ENCODE data around the gene BEAN1.
"Not testable (repeated sequence)": the region's sequence is repeated elsewhere in the genome, so short reads cannot be mapped to it uniquely, and the experiment has no call there.

The BEAN1 gene

DNA sequence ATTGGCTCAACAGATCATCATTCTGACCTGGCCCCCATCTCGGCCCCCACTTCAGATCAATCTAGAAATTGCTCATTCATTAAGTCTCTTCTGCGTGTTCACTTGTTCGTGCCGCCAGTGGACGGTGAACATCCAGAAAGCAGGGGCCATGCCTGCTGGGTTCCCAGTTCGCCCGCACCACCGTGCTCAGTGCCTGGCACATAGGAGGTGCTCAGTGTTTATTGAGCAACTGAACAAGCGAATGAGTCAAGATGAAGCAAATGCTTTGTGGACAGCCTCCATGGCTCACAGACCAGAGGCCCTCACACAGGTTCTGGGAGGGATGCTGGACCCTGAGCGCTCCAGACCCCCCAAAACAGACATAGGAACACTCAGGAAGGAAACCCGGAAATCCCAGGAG is 13.9 kb downstream of the BEAN1 start:
- no peak overlapping the region for H3K27ac Mint-ChIP-seq
- H3K4me1 Mint-ChIP-seq = no peaks in the 10 kb centered on the region
- H3K9me3 Mint-ChIP-seq = no peaks in the 10 kb centered on the region
- no peak overlapping the region for H3K4me3 Mint-ChIP-seq
- H3K27me3 Mint-ChIP-seq = peaks cover 6% of the 10 kb centered on the region
- peaks cover 2% of the 10 kb centered on the region for H3K36me3 Mint-ChIP-seq

DNA sequence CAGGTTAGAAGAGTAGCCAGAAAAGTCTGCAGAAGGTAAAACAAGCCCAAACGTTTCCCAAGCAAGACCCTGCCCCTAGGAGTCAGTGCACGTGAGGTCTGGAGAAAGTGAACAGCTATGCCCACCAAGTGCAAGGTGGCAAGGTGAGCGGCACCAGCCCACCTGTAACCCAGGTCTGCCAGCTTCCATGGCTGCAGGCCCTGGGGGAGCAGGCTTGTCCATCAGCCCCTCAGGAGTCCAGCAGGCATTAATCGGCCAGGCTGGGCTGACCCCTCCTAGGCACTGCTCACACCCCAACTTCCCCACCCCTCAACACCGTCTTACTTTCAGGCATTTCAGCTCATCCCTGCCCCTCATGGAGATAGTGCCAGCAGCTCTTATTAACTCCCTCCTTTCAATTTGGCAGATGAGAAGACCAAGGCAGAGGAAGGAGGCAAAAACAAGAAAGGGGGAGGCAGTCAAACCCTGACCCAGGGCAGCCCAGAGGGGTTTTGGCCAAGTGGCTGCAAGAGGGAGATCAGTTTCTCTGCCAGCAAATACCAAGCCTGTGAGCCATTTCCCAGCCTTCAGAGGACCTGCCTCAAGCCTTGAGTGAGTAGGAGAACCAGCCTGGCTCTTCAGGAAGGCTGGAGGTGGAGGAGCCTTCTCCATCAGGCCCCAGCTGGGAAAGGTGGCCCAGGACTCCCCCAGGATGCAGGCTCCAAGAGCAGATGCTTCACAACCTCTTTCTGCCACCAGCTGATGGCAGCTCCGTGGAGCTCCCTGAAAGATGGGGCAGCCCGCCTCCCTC is 14.7 kb downstream of the BEAN1 start:
- peaks cover 2% of the 10 kb centered on the region for H3K36me3 Mint-ChIP-seq
- no peaks in the 10 kb centered on the region for H3K4me1 Mint-ChIP-seq
- no peak overlapping the region for H3K4me3 Mint-ChIP-seq
- no peaks in the 10 kb centered on the region for H3K9me3 Mint-ChIP-seq
- H3K27ac Mint-ChIP-seq = no peak overlapping the region
- H3K27me3 Mint-ChIP-seq = peaks cover 6% of the 10 kb centered on the region

DNA sequence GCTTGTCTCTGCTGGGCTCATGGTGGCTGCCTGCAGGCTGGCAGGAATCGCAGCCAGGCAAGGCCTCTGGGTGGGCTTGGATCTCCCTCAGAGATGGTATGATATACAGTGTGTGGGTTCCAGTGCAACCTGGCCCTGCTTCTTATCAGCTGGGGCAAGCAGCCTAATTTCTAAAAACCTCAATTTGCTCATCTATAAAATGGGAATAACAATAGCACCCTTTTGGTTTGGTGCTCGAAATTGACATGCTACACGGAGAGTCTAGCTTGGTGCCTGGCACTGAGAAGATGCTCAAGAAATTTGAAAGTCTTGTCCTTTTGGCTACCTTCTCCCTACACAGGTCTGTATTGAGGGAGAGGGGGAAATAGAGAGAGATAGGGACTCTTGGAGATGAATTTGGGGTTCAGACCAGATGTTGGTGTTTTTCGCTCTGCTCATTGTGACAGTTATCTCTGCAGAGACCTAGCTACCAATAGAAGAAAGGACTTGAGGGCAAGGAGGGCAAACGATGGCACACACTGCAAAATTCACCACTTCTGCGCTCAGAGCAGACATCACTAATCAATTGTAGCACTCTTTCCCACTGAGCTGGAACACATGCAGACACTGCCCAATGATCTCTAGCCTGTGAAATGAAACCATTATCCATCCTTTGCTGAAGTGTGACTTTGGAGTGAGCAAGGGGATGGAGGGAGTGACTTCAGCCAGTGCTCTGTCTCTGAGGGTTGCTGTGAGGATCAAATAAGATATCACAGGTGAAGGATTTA is 15.6 kb downstream of the BEAN1 start:
- Mint-ChIP-seq H3K4me3 (no peak overlapping the region), H3K9me3 (no peaks in the 10 kb centered on the region), H3K27ac (no peak overlapping the region), H3K27me3 (peaks cover 6% of the 10 kb centered on the region), H3K36me3 (peaks cover 2% of the 10 kb centered on the region), H3K4me1 (no peaks in the 10 kb centered on the region)

DNA sequence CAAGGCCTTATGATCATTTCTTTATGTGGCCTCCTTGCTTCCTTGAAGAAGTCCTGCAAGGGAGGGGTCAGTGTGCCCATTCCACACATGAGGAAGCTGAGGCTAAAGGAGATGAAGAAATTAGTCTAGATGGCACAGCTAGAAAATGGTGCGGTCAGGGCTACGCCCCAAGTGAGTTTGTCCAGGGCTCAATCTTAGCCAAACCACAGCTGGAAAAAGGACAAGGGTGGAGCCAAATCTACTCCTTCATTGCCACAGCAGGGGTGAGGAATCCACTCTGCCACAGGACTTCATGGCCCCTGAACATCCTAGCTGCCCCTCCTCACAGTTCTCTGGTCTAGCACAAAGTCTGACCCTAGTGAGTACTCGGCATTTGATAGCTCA is 16.2 kb downstream of the BEAN1 start:
- no peak overlapping the region for H3K27ac Mint-ChIP-seq
- H3K36me3 Mint-ChIP-seq = peaks cover 2% of the 10 kb centered on the region
- H3K4me1 Mint-ChIP-seq = no peaks in the 10 kb centered on the region
- peaks cover 6% of the 10 kb centered on the region for H3K27me3 Mint-ChIP-seq
- H3K9me3 Mint-ChIP-seq = no peaks in the 10 kb centered on the region
- no peak overlapping the region for H3K4me3 Mint-ChIP-seq

DNA sequence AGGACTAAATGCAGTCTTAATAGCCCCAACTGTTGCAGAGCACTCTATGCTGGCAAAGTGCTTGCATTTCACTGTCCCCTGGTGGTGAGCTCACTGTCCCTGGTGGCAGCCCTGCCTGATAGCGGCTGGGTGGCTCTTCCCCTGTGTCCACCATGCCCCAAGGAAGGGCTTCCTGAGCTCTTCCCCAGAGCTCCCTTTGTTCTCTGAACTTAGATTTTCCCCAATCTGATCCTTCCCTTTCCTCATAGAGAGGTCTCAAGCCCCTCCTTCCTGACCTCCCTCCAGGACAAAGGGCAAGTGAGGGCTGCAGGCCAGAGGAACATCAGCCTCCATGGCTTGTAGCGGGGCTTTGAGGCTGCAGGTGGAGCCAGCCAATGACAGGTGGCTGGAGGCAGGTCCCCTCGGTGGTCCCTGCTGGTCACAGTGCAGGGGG is 17.0 kb downstream of the BEAN1 start:
- H3K27ac Mint-ChIP-seq = no peak overlapping the region
- H3K27me3 Mint-ChIP-seq = peaks cover 6% of the 10 kb centered on the region

DNA sequence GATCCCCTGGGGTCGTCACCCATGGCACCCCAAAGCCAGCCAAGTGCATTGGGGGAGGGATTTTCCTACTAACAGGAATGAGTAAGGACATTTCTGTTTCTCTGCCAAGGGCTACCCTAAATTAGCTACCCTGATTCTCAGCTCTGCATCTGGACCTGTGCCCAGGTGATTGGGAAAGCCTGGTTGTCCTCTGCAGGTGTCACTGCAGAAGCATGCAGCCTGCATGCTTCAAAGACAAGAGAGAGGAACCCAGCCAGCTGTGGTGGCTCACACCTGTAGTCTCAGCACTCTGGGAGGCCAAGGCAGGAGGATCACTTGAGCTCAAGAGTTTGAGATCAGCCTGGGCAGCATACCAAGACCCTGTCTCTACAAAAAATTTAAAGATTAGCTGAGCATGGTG is 19.6 kb downstream of the BEAN1 start:
- H3K4me1 Mint-ChIP-seq = no peaks in the 10 kb centered on the region
- no peaks in the 10 kb centered on the region for H3K36me3 Mint-ChIP-seq
- H3K4me3 Mint-ChIP-seq = no peak overlapping the region
- peaks cover 3% of the 10 kb centered on the region for H3K27me3 Mint-ChIP-seq
- H3K27ac Mint-ChIP-seq = no peak overlapping the region
- H3K9me3 Mint-ChIP-seq = no peaks in the 10 kb centered on the region

More for the DNA sequence above, 17.0 kb downstream of the BEAN1 start:
- no peaks in the 10 kb centered on the region for H3K4me1 Mint-ChIP-seq
- H3K4me3 Mint-ChIP-seq = no peak overlapping the region
- H3K9me3 Mint-ChIP-seq = no peaks in the 10 kb centered on the region
- peaks cover 2% of the 10 kb centered on the region for H3K36me3 Mint-ChIP-seq

DNA sequence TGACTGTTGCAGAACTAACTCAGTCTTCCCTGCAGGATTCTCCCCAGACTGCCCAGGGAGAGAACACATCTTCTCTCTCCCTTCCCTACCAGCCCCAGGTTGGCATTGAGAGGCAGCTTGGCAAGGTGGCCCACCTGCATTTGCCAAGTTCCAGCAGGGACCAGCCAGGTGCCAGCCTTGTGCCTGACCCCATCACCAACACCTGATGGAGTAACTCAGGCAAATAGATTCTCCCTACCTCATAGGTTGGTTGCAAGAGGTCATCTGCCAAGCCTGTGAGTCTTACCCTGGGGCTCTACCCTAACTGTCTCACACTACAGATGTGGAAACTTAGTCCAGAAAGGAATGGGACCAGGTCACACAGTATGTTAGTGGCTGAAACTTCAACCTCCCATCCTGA is 20.4 kb downstream of the BEAN1 start:
- Mint-ChIP-seq H3K4me3 (no peak overlapping the region), H3K36me3 (no peaks in the 10 kb centered on the region), H3K4me1 (no peaks in the 10 kb centered on the region), H3K27ac (no peak overlapping the region), H3K27me3 (peaks cover 3% of the 10 kb centered on the region), H3K9me3 (no peaks in the 10 kb centered on the region)

DNA sequence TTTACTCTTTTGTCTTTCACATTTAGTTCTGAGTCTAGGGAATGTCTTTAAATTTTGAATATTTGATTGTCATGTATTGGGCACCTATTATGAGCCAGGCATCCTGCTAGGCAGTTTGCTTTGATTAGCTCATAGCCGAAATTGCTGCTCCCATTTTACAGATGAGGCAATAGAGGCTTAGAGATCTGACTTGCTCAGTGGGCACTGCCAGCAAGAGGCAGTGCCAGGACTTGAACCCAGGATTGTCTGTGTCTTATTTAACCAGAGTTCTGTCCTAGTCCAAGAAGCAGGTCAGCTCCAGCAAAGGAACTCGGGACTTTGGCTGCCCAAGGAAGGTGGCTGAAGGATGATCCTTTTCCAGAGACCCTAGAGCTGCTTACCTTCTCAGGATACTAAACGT is 24.5 kb downstream of the BEAN1 start:
- Mint-ChIP-seq H3K36me3 (no peaks in the 10 kb centered on the region), H3K4me3 (no peak overlapping the region), H3K4me1 (peaks cover 11% of the 10 kb centered on the region)

DNA sequence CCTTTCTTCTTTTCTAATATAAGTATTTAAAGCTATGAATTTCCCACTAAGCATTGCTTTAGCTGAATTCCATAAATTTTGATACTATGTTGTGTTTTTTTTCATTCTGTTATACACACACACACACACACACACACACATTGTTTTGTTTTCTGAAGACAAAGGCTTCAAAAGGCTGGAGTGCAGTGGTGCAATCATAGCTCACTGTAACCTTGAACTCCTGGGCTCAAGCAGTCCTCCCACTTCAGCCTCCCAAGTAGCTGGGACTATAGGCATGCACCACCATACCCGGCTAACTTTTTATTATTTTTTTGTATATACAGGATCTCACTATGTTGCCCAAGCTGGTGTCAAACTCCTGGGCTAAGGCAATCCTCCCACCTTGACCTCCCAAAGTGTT is 26.1 kb downstream of the BEAN1 start:
- H3K9me3 Mint-ChIP-seq, H3K27ac Mint-ChIP-seq, H3K36me3 Mint-ChIP-seq, H3K27me3 Mint-ChIP-seq, H3K4me3 Mint-ChIP-seq: not testable (repeated sequence)
- H3K4me1 Mint-ChIP-seq = peaks cover 11% of the 10 kb centered on the region

More for the DNA sequence above, 24.5 kb downstream of the BEAN1 start:
- Mint-ChIP-seq H3K9me3 (no peaks in the 10 kb centered on the region), H3K27ac (no peak overlapping the region), H3K27me3 (no peaks in the 10 kb centered on the region)

DNA sequence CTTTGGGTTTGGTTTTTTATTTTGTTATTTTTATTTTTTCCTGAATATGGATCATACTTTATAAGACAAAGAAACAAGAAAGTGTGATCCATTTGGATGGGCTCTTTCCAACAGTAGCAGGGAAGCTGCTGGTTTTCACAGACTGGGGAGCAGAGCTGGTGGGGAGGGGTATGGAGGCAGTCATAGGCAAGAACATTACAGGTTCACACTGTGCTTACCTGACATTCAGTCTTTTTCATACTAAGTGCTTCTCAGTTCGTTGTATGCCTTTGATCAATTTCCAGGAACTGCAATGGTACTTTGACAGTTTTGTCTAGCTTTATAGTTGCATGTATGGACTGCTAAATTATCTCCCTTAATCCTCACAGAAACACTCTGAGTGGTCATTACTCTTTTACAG is 27.7 kb downstream of the BEAN1 start:
- Mint-ChIP-seq H3K27me3 (no peaks in the 10 kb centered on the region), H3K4me1 (peaks cover 11% of the 10 kb centered on the region), H3K4me3 (no peak overlapping the region), H3K27ac (no peak overlapping the region), H3K36me3 (no peaks in the 10 kb centered on the region), H3K9me3 (no peaks in the 10 kb centered on the region)

DNA sequence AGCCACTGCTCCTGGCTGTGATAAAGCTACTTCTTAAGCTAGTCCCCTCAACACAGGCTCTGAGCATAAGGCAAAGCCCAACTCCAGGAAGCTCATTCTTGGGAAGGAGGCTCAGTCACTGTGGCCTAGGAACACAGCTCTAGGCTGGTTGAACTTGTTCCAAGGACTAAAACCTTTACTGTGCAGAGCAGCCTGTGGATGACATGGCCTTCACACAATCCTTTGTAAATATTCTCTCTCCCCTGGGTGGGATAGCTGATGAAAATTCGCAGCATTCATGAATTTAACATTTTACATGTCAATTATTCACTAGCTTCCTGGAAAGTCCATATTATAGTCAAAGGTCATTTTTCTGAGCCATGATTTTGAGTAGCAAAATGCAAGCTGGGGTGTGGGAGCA is 28.9 kb downstream of the BEAN1 start:
- H3K9me3 Mint-ChIP-seq = no peaks in the 10 kb centered on the region
- no peak overlapping the region for H3K27ac Mint-ChIP-seq
- peaks cover 11% of the 10 kb centered on the region for H3K4me1 Mint-ChIP-seq

DNA sequence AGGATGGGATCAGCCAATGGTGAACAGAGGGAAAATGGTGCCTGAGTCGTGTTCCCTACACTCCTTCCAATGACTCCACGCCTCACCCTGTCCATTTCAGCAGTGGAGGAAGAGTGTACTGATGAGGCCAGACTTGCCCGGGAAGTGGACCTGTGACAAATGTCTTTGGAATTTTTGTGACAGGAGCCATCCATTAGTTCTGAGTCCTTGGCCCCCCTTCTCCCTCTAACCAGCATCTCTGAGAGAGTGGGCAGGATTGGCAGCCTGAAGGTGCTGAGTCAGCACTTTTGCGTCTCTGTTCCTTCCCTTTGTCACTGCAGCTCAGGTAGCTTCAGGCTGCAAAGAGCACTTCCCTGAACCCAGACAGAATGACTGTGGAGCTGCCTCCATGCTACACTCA is 30.8 kb downstream of the BEAN1 start:
- Mint-ChIP-seq H3K9me3 (no peaks in the 10 kb centered on the region), H3K36me3 (no peaks in the 10 kb centered on the region), H3K27ac (no peak overlapping the region), H3K4me1 (peaks cover 11% of the 10 kb centered on the region), H3K27me3 (peaks cover 2% of the 10 kb centered on the region), H3K4me3 (no peak overlapping the region)

More for the DNA sequence above, 28.9 kb downstream of the BEAN1 start:
- peaks cover 2% of the 10 kb centered on the region for H3K27me3 Mint-ChIP-seq
- no peak overlapping the region for H3K4me3 Mint-ChIP-seq
- H3K36me3 Mint-ChIP-seq = no peaks in the 10 kb centered on the region

DNA sequence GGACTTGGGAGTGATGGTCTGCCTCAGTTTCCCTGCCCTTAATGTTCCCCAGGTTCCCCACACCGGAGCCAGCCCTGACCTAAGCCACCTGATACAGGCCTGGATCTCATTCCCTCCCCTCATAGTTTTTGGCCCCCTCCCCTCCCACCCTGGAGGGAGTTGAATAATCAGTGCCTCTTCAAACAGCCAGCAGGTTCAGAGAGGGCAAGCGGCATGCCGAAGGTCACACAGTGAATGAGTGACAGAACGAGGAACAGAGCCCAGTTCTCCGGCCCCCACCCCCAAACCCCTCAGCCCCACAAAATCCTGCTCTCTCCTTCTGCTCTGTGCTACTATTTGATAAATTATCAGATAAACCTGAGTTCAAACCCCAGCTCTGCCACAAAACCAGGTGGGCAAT is 31.2 kb downstream of the BEAN1 start:
- Mint-ChIP-seq H3K4me1 (peaks cover 11% of the 10 kb centered on the region), H3K36me3 (no peaks in the 10 kb centered on the region), H3K27ac (no peak overlapping the region), H3K4me3 (no peak overlapping the region), H3K27me3 (peaks cover 2% of the 10 kb centered on the region), H3K9me3 (no peaks in the 10 kb centered on the region)

DNA sequence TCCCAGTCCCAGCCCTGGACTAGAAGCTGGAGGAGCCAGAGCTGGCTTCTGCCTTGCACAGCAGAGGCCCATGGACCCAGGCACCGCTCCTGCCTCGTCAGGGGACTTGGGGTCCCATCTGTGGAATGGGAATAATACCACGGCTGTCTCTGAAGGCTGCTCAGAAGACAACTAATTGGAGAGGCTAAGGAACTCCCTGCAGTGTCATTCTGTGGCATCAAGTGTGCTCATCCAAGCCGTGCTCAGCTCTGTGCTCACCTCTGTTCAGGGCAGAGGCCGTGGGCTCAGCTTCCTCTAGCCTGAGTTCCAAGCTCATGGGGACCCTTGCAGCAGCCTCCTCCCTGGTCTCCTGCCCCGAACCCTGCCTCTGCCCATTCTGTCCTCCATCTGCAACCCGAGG is 31.8 kb downstream of the BEAN1 start:
- Mint-ChIP-seq H3K4me3 (no peak overlapping the region), H3K27me3 (peaks cover 2% of the 10 kb centered on the region), H3K4me1 (peaks cover 12% of the 10 kb centered on the region), H3K27ac (no peak overlapping the region), H3K36me3 (no peaks in the 10 kb centered on the region), H3K9me3 (no peaks in the 10 kb centered on the region)

DNA sequence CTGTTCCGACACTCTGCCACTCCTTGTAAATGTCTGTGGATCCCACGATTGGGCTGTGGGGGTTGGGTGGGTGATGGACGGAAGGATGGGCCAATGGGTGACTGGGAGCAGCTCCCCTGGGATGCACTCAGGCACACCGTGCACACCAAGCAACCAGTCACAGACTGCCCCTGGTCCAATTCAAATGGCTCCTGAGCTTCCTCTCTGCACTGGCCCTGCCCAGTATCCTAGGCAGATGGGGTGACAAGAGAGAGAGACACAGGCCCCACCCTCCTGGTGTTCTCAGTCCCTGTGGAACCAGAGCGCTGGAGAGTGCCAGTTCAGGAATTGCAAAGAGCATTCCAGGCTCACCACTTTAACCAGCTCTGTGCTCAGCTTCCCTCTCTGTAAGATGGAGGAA is 32.8 kb downstream of the BEAN1 start:
- H3K36me3 Mint-ChIP-seq = no peaks in the 10 kb centered on the region
- H3K27ac Mint-ChIP-seq = peak overlapping the region; percentile 76
- H3K9me3 Mint-ChIP-seq = no peaks in the 10 kb centered on the region
- H3K4me3 Mint-ChIP-seq = no peak overlapping the region
- H3K4me1 Mint-ChIP-seq = peaks cover 9% of the 10 kb centered on the region
- peaks cover 2% of the 10 kb centered on the region for H3K27me3 Mint-ChIP-seq

DNA sequence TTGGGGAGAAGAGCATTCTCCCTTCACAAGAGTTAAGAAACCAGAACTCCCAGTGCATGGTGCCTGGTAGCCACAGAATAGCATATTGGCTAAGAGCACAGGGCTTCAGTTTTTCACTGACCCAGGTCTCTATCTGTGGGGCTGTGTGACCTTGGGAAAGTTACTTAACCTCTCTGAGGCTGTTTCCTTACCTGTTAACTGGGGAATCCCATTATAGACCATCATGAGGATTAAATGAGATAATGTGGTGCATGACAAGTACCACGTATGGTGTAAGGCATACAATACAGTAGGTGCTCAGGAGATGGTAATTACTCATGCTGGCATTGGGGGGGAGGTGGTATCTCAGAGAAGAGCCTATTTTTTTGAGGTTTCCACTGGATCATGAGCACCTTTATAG is 33.6 kb downstream of the BEAN1 start:
- Mint-ChIP-seq H3K4me3 (no peak overlapping the region), H3K9me3 (no peaks in the 10 kb centered on the region), H3K4me1 (peaks cover 5% of the 10 kb centered on the region), H3K27ac (no peak overlapping the region), H3K36me3 (no peaks in the 10 kb centered on the region), H3K27me3 (peaks cover 2% of the 10 kb centered on the region)

Data from activated naive CD4-positive, alpha-beta T cell treated with anti-CD3 and anti-CD28 coated beads, Interleukin-2, amount 50 U/mL, for 24 hours (primary cell).